Stimulated activated CD4-positive, alpha-beta T cell treated with anti-CD3 and anti-CD28 coated beads, TNF-alpha, amount 100 ng/mL, for 48 hours (primary cell): Measurements from ENCODE around the gene ARMCX2.
A peak's percentile ranks its signal among the peaks of the same experiment; 100 is the strongest.
"Not testable (repeated sequence)": the region's sequence is repeated elsewhere in the genome, so short reads cannot be mapped to it uniquely, and the experiment has no call there.

Experiments
- DNase-seq, 3 donors: peaks; one replicate each; pipeline ENCODE4 v3.0.0-alpha.2; 2020; ENCODE audit warnings: low read depth in 3 of 3

Gene ARMCX2

GRCh38 chrX:101659601-101660063 lies at the start of gene ARMCX2:
Gene ARMCX2 (minus strand): TSS chrX:101659850. CDS start chrX:101657588, 2,262 bp downstream.
- no peak for DNase-seq

DNA sequence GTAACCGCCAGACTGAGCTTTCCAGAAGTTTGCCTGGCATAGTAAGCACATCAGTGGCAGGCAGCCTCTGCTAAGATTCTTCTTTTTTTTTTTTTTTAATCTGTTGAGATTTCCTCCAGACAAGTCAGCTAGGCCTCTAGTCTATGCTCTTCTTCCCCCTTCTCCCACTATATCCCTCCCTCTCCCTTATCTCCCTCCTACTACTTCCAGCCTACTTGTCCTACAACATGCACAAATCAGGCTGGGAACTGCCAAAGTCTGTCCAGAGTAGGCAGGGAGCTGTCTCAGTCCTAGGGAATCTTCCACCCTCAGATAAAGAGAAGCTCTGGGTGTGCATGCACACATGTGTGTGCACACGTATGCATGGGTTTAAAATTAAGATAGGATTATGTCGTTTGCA lies 49.7 kb upstream of the ARMCX2 start:
- DNase-seq = no peak

GRCh38 chrX:101708163-101708562 lies 48.5 kb upstream of the ARMCX2 start:
- no peak for DNase-seq

DNA sequence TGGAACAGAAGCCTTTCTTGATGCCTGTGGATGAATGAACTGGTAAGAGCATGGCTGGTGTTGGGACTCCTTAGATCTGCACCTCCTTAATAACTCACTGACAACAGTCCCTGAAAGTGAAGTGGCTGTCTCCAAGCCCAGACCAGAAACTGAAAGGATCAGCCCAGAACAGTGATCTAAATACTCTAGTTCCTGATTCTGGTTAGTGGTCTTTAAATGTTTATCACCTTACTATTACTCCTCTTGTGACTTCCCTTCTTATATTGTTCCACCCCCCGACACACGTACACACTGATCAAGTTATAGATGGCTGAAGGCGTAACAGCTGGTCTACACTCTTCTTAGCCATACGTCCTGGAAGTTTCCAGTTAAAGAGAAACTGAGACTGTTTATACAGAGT lies 33.8 kb upstream of the ARMCX2 start:
- DNase-seq = no peak

DNA sequence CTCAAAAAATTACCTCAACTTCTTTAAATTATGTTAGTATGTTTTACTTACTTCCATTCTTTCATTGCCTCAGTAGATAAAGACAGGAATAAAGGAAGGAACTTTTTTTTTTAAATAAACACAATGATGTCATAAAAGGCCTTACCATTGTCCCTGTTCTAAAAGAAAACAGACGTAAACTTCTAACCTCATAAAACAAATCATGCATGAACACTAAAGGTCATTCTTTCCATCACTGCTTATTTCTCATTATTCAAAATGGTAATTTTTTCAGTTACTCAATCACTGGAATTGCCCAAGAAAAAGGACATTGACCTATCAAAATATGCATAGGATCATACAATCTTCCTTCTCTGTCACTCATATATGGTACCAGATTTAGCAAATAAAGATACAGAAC lies 32.2 kb upstream of the ARMCX2 start:
- DNase-seq = no peak

DNA sequence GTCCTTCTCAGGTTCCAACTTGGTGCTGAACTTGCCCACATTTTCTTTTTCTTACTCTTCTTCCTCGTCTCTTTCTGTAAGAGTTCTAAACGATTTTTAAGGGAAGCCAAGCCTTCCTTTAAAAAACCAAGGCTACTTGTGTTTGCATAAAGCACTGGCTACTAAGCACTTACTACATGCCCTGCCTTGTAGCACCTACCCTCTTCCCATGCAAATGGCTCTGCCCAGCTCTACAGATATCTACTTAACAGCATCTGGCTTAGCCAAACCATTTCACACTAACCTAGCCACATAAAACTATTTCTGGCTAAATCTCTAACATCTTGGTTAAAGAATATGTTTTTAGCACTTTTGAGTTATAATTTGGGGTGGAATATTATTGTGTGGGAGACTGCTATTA lies 26.9 kb upstream of the ARMCX2 start:
- DNase-seq = no peak

GRCh38 chrX:101685923-101686322 lies 26.3 kb upstream of the ARMCX2 start:
- DNase-seq = no peak

DNA sequence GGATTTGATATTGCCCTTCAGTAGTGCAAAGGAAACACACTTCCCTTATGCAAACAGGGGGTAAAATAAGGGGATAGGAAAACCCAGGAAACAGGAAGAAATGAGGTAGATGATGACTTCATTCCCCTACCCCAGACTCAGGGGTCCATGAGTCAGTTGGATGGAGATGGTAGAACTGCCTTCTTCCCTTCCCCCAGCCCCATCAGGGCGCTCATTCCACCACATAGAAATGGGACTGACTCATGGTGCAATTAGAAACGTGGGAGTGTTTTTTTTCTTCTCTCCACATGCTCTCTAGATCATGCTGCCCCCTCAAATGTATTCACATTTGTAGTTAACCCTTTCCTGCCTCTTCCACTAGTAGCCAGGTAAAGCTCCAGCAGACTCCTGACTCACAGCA lies 23.1 kb upstream of the ARMCX2 start:
- no peak for DNase-seq

GRCh38 chrX:101677028-101677427 lies 17.4 kb upstream of the ARMCX2 start:
- DNase-seq = no peak

DNA sequence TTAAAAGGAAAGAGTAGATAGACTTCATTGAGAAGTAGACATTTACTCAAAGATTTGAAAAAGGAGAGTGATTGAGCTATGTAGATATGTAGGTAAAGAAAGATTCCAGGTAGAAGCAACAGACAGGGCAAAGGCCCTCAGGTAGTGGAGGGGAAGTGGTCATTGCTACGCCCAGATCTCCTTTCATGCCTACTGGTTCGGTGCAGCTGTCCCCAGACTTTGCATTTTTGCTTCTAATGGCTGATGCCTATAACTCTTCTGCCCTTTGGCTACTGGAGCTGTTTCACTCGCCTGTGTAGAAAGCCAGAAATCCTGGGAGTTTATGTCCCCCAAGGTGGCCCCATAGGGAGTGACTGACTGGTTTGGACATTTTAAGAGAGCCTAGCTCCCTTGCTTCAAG lies 16.9 kb upstream of the ARMCX2 start:
- no peak for DNase-seq

DNA sequence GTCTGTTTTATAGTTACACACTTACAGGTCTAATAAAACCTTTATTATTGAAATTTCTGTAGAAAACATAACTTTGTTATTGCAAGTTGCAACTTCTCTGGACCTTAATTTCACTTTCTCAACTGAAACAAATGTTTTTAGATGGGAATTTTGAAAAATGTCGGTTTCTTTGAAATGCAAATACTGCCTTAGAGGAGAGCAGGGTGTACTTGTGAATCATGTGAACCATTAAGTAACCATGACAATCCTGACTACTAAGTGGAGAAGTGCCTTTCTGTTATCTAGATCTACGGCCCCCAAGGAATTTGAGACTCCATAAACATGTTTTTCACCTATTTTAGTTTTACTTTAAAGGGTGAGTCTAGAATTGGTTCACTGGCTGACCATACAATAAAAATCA lies 8.5 kb upstream of the ARMCX2 start:
- no peak for DNase-seq

DNA sequence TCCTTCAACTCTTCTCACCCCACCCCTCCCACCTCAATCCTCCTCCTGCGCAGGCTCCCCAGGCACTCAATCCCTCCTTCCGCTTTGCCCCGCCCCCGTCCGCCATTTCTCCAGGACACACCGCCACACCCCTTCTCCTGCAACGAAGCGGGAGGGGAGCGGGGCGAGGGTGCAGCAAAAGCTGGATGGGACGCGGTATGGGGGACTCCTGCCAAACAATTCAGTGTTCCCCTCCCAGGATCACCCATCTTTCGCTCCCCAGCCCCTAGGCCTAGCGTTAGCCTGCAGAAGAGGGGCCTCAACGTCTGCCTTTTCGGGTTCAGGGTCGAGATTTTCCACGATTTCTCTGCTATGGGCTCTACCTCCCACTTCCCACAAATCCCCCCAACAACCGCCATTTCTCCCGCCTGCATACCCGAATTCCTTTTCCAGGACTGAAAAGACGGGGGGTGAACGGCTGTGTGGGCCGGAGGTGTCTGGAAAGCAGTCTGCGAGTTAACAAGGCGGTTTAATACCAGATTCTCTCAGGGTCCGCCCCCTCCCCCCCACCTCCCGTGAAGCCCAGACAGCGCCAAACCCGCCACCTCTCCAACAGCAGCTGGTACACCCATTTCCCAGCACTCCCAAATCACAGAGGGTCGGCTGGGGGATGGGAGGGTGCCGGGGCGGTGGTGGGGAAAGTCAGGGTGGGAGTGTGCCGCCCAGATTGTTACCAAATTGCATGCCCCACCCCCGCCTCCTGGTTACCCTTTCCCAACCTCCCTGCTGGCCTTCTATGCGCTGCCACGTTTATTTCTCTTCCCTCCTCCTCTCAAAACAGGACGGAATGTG lies 774 bp downstream of the ARMCX2 start:
- DNase-seq = peak; percentile 21 to 62 (median 34)

- no peak for DNase-seq
Measured at GRCh38 chrX:101657495-101657894, 2.2 kb downstream of the ARMCX2 start.

DNA sequence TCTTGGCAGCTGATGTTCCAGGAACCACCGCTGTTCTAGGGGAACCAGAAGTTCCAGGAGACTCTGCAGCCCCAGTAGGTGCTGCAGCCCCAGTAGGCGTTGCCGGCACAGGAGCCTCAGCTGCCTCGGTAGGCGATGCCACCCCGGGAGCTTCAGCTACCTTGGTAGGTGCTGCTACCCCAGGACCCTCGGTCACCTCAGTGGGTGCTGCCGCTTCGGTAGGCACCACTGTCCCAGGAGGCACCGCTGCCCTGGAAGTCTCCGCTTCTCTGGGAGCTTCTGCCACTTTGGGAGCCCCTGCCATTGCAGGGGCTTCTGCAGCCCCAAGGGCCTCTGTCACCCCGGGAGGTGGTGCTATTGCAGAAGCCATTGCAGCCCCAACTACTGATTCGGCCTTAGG lies 2.8 kb downstream of the ARMCX2 start:
- no peak for DNase-seq

GRCh38 chrX:101655534-101655933 lies 4.1 kb downstream of the ARMCX2 start:
- DNase-seq = no peak

DNA sequence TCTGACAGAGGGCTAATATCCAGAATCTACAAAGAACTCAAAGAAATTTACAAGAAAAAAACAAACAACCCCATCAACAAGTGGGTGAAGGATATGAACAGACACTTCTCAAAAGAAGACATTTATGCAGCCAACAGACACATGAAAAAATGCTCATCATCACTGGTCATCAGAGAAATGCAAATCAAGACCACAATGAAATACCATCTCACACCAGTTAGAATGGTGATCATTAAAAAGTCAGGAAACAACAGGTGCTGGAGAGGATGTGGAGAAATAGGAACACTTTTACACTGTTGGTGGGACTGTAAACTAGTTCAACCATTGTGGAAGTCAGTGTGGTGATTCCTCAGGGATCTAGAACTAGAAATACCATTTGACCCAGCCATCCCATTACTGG lies 11.9 kb downstream of the ARMCX2 start:
- DNase-seq = not testable (repeated sequence)

DNA sequence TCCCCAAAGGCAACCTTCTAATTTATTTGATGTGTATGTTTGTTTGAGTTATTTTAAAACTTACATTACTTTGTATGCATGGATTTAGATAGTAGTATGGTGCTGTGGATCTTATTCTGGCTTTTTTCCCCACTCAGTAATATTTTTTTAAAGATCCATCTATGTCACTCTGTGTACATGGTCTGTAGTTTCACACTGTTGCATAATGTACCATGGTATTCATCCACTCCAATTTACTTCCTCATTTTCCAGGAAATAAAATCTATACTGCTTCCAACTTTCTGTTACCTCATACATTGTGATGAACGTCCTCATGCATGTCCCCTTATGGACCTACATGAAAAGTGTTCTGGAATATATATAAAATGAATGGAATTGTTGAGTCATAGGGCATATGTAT lies 17.6 kb downstream of the ARMCX2 start:
- no peak for DNase-seq

DNA sequence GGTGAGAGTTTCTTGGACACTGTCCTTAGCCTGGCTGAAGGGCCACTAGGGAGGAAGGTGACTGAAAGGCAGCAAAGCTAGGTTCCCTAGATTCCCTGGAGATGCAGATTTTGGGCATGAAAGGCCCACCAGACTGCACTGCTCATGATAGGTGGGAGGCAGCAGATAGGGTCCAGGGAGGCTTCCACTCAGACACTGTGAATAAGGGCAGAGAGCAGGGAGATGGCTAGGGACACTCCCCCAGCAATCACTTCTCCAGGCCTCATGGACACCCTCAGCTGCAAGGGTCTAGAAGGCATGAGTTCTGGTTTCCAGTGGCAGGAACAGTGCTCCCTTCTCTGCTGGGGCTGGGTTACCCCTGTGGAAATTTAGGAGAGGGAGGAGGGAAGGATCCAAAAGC lies 20.1 kb downstream of the ARMCX2 start:
- DNase-seq = no peak

DNA sequence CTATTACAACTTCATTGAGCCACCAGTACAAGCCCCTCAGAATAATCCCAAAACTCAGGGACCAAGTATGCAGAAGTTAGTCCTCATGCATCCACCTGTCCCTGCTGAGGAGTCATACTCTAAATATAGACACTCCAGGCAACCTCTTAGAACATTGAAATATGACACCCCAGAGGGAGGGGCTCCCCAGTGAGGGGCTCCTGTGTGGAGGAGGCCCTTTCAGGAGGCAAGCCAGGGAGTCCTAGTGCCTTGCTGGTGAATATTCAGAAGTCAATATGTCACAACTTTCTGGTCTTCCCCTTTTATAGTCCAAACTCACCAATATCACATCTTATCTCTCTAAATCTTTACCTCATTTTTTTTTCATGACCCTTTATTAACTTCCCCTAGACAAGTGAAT lies 40.3 kb downstream of the ARMCX2 start:
- DNase-seq = no peak

DNA sequence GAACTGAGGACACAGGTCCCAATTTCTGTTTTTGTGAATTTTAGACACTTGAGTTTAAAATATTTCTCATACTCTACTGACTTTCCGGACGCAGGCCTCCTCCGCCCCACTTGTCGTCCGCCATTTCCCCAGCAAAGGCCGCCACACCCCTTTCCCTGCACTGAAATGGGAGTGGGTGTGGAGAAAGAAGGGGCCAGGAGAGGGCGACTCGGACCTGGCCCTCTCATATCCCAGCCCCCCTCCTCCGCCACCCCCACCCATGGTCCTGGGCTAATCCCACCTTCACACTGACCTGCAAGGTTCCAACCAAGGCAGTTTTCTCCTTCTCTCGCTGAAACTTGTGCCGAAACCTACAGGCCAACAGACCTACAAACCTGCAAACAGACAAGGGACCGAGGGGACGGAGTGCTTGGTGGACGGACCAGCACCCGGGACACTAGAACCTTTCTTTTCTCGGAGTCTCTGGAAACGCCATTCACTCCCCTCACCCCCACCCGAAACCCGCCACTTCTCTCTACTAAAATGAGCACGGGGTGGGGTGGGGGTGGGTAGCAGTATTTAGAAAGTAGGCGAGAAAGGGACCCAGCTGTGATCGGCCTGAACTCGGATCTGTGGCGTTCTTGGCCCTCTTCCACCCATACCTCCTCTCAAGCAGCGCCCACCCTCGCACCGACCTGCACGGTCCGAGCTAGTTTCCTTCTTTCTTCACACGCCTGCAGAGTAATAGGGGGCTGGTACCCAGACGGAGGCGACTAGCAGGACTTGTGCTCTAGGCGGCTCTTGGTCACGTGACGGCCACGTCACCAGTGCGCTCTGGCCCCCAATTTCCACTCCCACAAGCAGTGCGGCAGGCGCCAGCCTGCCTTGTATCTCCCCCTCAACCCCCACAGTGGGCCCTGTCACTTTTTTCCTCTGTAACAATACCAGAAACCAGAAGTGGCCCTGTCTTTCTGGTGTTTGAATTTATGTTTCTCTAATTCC lies 42.1 kb downstream of the ARMCX2 start, which contains the start of gene ARMCX6:
TSS of gene ARMCX6 (minus strand) at position 790 of the 981 bp plus-strand sequence. CDS start 1,380 bp downstream, outside the sequence.
- peak; percentile 36 to 56 (median 48) for DNase-seq

DNA sequence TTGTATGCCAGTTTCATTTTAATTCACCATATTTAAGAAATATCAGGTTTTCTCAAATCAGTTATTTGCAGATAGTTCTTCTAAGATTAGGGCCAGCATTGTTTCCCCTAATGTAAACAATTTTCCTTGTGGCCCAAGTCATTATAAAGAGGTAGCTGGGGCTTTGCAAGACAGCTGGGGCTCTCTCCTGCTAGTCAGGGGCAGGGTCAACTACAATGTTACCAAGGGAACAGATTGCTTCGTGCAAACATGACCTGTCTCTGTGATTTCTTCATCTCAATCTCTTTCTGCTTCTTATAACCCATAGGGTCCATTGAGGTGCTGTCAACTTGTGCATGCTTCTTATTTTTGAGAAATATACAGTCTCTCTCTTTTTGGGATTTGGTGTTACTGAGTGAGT lies 53.9 kb downstream of the ARMCX2 start:
- no peak for DNase-seq
